G401 (cell line): Measurements from ENCODE around the gene LDLRAD2. TPM values are rescaled to one million over a fixed set of nuclear protein-coding genes. Genes with fewer than 3 reads are reported as not detected.
"Not testable (repeated sequence)": the region's sequence is repeated elsewhere in the genome, so short reads cannot be mapped to it uniquely, and the experiment has no call there.

Source experiments
- DNase-seq: peaks from one replicate; pipeline ENCODE4 v3.0.0-alpha.2; 2015; ENCODE audit warnings: low spot score
- in situ Hi-C: cut with HindIII; loops from 2 replicates; pipeline ENCODE4 v1.10.0; 2016; ENCODE audit warnings: low sequenced_read_pairs, mixed read lengths
- total RNA-seq: library from RNA; depleted of rRNA; stranded (reverse); fragments of >200 nt; shearing (Covaris generic); gene quantifications from 2 replicates; pipeline ENCODE4 v1.2.3, GENCODE V29; 2014

The LDLRAD2 gene
- total RNA-seq, 1 experiment from 2014 or later = not detected

DNA sequence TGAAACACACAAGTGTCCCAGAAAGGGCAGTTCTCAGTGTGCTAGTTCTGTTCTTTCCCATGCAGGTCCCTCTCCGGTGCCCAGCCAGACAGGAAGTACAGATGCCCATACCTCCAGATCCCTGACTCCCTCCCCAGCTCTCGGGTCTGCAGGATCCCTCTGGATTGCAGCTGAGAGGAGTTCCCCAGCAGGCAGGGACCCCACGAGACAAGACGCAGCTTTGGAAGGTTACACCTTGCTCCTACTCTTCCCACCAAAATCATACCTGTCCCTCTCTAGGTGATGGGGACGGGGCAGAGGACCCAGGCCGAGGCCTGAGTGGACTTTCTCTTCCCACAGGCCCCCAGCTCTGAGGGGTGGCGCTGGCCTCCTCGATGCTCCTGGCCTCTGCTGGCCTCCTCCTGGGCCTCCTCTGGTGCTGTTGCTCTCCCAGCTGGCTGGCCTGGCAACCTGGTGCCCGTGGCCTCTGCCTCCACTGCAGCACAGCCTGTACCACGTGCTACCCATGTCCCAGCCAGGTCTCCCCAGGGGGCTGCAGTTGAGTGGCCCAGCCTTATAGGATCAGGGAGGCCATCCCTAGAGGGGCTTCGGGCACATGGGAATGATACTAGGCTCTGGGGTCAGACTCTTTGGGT, 9.4 kb downstream of the LDLRAD2 start:
- in situ Hi-C loops = no loop called here
- DNase-seq = no peak

DNA sequence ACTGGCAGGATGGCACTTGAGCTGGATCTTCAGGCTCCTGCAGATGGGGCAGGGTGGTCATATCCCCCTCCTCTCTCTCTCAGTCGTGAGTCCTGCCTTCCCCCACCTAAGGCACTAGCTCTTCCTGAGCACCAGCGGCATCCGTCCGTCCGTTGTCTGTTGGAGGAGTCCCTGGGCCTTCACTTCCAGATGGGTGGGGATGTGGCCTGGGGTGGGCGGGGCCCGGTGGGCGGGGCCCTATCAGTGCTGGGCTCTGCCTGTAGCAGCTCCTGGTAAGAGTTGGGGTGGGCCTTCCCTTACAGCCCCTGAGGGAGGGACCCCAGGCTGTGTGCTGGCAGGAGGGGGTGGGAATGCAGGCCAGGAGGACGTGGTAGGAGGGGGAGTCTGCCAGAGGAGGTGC, 10.3 kb downstream of the LDLRAD2 start:
- in situ Hi-C loops = no loop called here
- no peak for DNase-seq

DNA sequence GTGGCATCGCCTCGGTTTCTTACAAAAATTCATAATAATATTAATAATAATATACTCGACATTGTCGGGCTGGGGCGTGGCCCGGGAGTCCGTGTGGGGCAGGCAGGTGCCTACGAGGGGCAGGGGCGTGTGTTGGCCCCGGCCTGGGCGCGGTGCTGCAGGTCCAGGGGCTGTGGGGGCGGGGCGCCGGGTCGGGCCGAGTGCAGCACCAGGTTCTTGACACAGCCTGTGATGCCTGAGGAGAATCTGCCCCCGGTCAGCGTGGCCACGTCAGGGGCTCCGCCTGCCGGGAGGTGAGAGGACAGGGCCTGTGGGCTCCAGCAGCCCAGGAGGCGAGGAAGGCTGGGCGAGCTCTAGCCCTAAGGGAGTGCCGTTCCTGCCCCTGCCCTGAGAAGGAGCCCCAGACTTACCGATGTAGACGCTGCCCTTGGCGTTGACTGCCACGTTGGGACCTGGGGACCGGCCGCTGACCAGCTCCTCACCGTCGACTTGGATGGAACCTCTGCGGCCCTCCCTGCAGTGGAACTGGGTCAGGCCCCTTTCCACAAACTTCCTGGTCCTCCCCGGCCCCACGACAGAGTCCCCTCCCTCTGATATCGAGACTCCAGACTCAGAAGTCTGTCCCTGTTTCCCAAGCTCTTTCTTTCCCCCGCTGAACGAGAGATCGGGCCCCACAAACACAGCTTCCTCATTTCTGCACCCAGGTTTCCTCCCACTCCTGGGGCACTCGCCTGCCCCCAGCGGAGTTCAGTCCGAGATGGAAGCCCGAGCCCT, 11.3 kb downstream of the LDLRAD2 start:
- in situ Hi-C loops = no loop called here
- DNase-seq = no peak

GRCh38 chr1:21823980-21824702, 12.1 kb downstream of the LDLRAD2 start:
- in situ Hi-C loops = no loop called here
- DNase-seq = no peak

GRCh38 chr1:21824926-21825325, 12.9 kb downstream of the LDLRAD2 start:
- in situ Hi-C loops = no loop called here

GRCh38 chr1:21825393-21825792, 13.3 kb downstream of the LDLRAD2 start:
- in situ Hi-C loops = no loop called here
- no peak for DNase-seq

More at GRCh38 chr1:21824926-21825325, 12.9 kb downstream of the LDLRAD2 start:
- DNase-seq = no peak

DNA sequence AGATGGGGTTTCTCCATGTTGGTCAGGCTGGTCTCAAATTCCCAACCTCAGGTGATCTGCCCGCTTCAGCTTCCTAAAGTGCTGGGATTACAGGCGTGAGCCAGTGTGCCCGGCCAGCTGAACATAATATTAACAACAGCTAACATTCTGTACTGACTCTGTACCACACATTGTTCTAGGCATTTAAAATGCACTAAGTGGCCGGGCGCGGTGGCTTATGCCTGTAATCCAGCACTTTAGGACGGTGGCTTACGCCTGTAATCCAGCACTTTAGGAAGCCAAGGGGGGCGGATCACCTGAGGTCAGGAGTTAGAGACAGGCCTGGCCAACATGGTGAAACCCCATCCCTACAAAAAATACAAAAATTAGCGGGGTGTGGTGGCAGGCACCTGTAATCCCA, 14.6 kb downstream of the LDLRAD2 start:
- DNase-seq, in situ Hi-C loops: not testable (repeated sequence)

DNA sequence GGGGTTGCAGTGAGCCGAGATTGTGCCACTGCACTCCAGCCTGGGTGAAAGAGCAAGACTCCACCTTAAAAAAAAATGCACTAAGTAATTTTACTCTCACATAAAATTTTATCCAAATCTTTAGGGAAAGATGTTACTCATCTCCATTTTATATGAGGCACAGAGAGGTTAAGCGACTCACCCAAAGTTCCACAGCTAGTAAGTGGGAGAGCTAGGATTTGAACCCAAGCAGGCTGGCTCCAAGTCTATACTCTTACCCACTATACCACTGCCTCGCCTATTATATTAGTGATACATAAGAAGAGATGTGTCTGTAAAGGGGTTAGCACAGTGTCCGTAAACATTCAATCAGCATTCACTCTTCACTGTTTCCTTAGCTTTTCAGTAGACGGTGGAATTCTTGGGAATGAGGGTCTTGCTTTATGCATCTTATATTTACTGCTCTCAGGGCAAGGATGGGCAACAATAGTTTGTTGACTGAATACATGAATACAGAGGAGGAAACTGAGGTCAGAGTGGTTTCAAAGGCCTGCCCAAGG, 15.1 kb downstream of the LDLRAD2 start:
- no peak for DNase-seq
- in situ Hi-C loops = no loop called here

DNA sequence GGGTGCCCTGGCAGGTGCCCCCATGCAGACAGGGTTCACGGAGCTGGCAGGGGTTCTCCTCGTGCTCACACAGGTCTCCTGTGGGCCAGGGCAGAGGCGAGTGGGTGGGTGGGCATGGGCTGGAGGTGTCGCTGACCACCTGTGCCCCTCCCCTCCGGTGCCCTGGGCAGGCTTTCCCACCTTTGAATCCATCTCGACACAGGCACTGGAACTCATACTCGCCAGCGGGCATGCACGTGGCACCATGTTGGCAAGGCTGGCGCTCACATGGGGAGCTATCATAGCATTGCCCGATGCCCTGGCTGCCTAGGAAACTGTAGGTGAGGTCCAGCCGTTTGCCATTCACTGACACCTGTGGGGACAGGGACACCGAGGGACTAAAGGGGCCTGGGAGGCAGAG, 16.0 kb downstream of the LDLRAD2 start:
- DNase-seq = no peak
- in situ Hi-C loops = no loop called here

GRCh38 chr1:21828506-21829210, 16.6 kb downstream of the LDLRAD2 start:
- in situ Hi-C loops = no loop called here
- no peak for DNase-seq

GRCh38 chr1:21829294-21829693, 17.2 kb downstream of the LDLRAD2 start:
- DNase-seq = no peak
- in situ Hi-C loops = no loop called here

GRCh38 chr1:21830792-21831453, 18.9 kb downstream of the LDLRAD2 start:
- DNase-seq = no peak
- in situ Hi-C loops = no loop called here

DNA sequence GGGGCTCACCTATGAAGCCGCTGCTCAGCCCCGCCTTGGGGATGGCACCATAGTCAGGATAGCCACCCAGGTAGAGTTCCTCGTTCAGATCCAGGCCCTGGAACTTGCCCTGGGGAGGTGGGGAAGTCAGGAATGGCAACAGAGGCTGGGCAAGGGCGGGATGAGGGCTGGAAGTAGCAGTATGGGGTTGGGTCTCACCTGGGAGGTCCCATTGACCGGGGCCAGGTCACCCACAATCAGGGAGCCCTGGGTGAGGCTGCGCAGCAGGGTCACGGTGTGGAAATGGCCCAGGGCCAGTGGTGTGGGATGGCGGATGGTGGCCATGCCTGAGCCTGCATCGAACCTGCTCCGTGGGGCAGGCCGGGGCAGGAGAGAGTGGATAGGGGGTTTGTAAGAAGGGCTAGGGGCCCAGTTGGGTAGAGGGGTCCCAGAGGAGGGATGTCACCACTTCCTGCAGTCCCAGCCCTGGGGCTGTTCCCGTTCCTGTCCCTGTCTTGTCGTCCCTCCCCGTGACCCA, 19.4 kb downstream of the LDLRAD2 start:
- in situ Hi-C loops = no loop called here
- DNase-seq = no peak

DNA sequence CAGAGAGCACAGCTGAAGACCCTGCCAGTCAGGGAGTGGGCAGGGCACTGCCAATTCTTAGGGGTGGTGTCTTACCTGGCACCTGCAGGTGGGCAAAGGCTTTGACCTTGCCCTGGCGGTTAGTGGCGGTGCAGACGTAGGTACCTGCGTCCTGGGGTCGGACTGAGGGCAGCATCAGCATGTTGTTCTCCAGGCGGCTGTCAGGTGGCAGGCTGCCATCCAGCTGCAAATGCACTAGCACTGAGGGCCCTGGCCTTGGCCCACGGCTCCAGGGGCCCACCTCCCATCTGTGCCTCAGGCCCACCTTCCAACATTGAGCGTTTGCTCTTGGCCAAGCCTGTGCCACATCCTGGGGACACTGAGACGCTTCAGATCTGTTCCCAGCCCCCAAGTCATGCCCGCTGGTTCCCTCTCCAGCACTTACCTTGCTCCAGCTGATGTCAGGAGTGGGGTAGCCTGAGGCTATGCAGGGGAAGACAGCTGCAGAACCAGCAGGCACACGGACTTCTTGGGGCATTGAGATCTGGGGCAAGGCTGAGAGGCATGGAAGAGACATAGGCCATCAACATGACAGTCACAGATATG, 21.4 kb downstream of the LDLRAD2 start:
- DNase-seq = no peak
- in situ Hi-C loops = no loop called here

GRCh38 chr1:21834094-21834493, 22.0 kb downstream of the LDLRAD2 start:
- DNase-seq = no peak
- in situ Hi-C loops = no loop called here

DNA sequence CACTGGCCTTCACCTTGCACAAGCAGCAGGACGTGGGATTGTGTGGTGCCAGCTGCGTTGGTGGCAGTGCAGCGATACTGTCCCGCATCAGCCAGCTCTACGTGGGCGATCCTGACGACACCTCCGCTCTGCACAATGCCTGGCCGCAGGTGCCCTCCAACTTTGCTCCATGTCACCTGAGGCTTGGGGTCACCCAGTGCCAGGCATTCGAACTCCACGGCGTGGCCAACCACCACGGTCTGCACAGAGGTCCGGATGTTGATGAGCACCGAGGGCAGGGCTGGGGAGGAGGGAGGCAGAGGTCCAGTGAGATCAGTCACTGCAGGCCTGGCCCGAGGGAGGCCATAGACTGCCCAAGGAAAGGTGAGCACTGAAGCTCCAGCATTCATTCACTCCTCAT, 22.6 kb downstream of the LDLRAD2 start:
- in situ Hi-C loops = no loop called here
- no peak for DNase-seq

GRCh38 chr1:21836010-21836409, 23.9 kb downstream of the LDLRAD2 start:
- in situ Hi-C loops = no loop called here
- DNase-seq = no peak

DNA sequence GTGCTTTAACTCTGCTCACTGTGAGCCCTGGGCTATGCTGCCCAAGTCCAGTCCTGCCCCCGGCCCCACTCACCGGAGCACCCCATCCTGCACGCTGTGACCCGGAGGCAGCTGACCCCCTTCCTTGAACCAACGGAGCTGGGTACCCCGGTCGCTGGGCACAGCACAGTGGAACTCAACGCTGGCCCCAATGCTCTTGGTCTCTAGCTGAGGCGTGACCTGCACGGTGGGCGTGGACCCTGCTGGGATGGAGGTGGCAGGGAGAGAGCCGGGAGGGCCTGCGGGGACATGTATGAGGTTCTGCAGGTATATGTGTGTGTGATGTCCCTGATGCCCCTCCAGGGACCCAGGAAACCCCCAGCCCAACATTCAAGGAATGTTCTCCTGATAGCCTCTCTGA, 24.7 kb downstream of the LDLRAD2 start:
- in situ Hi-C loops = no loop called here
- DNase-seq = no peak
